ENCODE measurements around the gene MDM1. TPM values are rescaled to one million over a fixed set of nuclear protein-coding genes. Genes with fewer than 3 reads are reported as not detected.

Gene MDM1
- total and polyA plus RNA-seq, 5 donors = 8.6 to 14.6 (median 11.3) TPM

DNA sequence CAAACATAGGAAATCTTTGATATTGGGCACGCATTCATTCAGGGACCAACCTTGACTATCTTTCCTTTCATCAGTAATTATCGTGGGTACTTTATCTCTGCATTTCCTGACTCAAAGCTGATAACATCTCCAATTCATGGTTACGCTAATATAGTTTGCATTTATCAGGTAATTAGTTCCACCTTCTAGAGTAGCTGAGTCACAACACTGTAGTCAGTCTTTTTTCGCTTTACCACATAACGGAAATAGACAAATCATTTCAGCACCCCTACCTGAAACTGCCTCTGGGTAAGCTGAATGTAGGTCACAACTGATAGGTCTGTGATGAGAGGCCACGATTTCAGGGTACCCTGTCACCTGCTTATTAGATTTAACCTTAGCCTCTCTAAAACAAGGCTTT is 42.0 kb downstream of the MDM1 start:
- no peaks in the 10 kb centered on the region for H3K9me3 ChIP-seq (ENCODE audit: control insufficient read depth, low read length)
- H3K27me3 ChIP-seq (ENCODE audit: control insufficient read depth, insufficient read depth) = no peaks in the 10 kb centered on the region
- no peak overlapping the region for H3K4me3 ChIP-seq (ENCODE audit: low read length)
- DNase-seq (no peak), ATAC-seq (no peak)
- no peak overlapping the region for H3K27ac ChIP-seq (ENCODE audit: low read length)
- H3K4me1 ChIP-seq (ENCODE audit: control insufficient read depth, insufficient read depth, low read length) = no peaks in the 10 kb centered on the region
- intact Hi-C loops (cut with DNase I) = no loop called here
- WGBS = 73% methylated on average over 6 of the region's 6 CpGs

GRCh38 chr12:68287106-68287505 is 45.1 kb downstream of the MDM1 start:
- no peaks in the 10 kb centered on the region for H3K4me1 ChIP-seq (ENCODE audit: control insufficient read depth, insufficient read depth, low read length)
- ATAC-seq = peak in 1 of 2 donors; percentile 26
- no peaks in the 10 kb centered on the region for H3K9me3 ChIP-seq (ENCODE audit: control insufficient read depth, low read length)
- no peaks in the 10 kb centered on the region for H3K27me3 ChIP-seq (ENCODE audit: control insufficient read depth, insufficient read depth)
- H3K27ac ChIP-seq (ENCODE audit: low read length) = no peak overlapping the region
- DNase-seq = no peak
- no peak overlapping the region for H3K4me3 ChIP-seq (ENCODE audit: low read length)
- intact Hi-C loops (cut with DNase I) = no loop called here
- 66% methylated on average over 5 of the region's 5 CpGs for WGBS

- H3K9me3 ChIP-seq (ENCODE audit: control insufficient read depth, low read length) = no peaks in the 10 kb centered on the region
- no peaks in the 10 kb centered on the region for H3K4me1 ChIP-seq (ENCODE audit: control insufficient read depth, insufficient read depth, low read length)
- intact Hi-C loops (cut with DNase I) = no loop called here
- H3K27ac ChIP-seq (ENCODE audit: low read length) = no peak overlapping the region
- no peak for ATAC-seq
- DNase-seq = no peak
- no peaks in the 10 kb centered on the region for H3K27me3 ChIP-seq (ENCODE audit: control insufficient read depth, insufficient read depth)
- no peak overlapping the region for H3K4me3 ChIP-seq (ENCODE audit: low read length)
- 79% methylated on average over 4 of the region's 4 CpGs for WGBS
These were observed 45.8 kb downstream of the MDM1 start for GRCh38 chr12:68286396-68286795.

- intact Hi-C loops (cut with DNase I) = no loop called here
- Histone ChIP-seq H3K4me3 (ENCODE audit: low read length) (no peak overlapping the region), H3K9me3 (ENCODE audit: control insufficient read depth, low read length) (no peaks in the 10 kb centered on the region), H3K27me3 (ENCODE audit: control insufficient read depth, insufficient read depth) (no peaks in the 10 kb centered on the region), H3K27ac (ENCODE audit: low read length) (no peak overlapping the region), H3K4me1 (ENCODE audit: control insufficient read depth, insufficient read depth, low read length) (no peaks in the 10 kb centered on the region)
- WGBS = 65% methylated on average over 3 of the region's 3 CpGs
- no peak for DNase-seq
- peak in 1 of 2 donors; percentile 79 for ATAC-seq
These were observed 46.6 kb downstream of the MDM1 start for GRCh38 chr12:68285541-68285940.

DNA sequence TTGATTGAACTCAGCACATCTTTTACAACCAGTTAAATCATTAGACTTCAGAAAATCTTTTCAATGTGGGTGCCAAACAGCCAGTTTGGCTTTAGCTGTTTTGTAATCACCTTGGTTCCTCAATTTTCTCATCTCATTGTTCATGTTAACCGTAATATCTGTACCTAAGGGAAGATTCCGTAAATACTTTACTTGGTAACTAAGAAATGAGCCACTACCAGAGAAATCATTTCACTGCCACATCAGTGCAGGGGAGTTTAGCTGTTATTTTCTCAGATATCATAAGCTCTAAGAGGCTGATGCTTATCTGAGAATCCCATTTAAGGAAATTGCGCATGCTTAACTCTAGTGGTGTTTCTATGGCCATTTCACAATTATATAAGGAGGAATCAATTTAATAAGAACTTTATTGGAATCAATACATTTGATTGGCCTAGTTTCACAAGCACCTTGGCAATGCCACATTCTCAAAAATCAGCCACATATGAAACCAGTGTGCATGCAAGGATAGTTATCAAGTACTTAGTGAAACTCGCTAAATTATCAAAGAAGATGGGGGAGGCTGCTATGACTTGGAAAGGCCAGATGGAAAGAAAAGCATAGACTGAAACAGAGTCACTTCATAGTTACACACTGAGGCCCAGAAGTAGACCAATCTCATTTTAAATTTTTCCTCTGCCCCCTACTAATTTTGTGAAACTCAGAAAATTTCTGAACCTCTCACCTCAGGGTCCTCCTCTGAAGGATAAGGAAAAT is 50.7 kb downstream of the MDM1 start:
- 90% methylated on average over 4 of the region's 4 CpGs for WGBS
- Histone ChIP-seq H3K4me3 (ENCODE audit: low read length) (no peak overlapping the region), H3K9me3 (ENCODE audit: control insufficient read depth, low read length) (no peaks in the 10 kb centered on the region), H3K4me1 (ENCODE audit: control insufficient read depth, insufficient read depth, low read length) (no peaks in the 10 kb centered on the region), H3K27ac (ENCODE audit: low read length) (no peak overlapping the region), H3K27me3 (ENCODE audit: control insufficient read depth, insufficient read depth) (no peaks in the 10 kb centered on the region)
- DNase-seq = no peak
- intact Hi-C loops (cut with DNase I) = no loop called here
- no peak for ATAC-seq

- DNase-seq = no peak
- no peaks in the 10 kb centered on the region for H3K4me1 ChIP-seq (ENCODE audit: control insufficient read depth, insufficient read depth, low read length)
- 91% methylated on average over 2 of the region's 2 CpGs for WGBS
- no peaks in the 10 kb centered on the region for H3K27me3 ChIP-seq (ENCODE audit: control insufficient read depth, insufficient read depth)
- no peaks in the 10 kb centered on the region for H3K9me3 ChIP-seq (ENCODE audit: control insufficient read depth, low read length)
- H3K27ac ChIP-seq (ENCODE audit: low read length) = no peak overlapping the region
- intact Hi-C loops (cut with DNase I) = no loop called here
- no peak for ATAC-seq
- no peak overlapping the region for H3K4me3 ChIP-seq (ENCODE audit: low read length)
These were observed 51.9 kb downstream of the MDM1 start for GRCh38 chr12:68280240-68280639.

GRCh38 chr12:68279227-68280054 is 52.7 kb downstream of the MDM1 start:
- 50% methylated on average over 5 of the region's 5 CpGs for WGBS
- H3K4me3 ChIP-seq (ENCODE audit: low read length) = no peak overlapping the region
- no peak overlapping the region for H3K27ac ChIP-seq (ENCODE audit: low read length)
- DNase-seq = no peak
- no peaks in the 10 kb centered on the region for H3K27me3 ChIP-seq (ENCODE audit: control insufficient read depth, insufficient read depth)
- intact Hi-C loops (cut with DNase I) = no loop called here
- peak; percentile 59 to 72 for ATAC-seq
- no peaks in the 10 kb centered on the region for H3K4me1 ChIP-seq (ENCODE audit: control insufficient read depth, insufficient read depth, low read length)
- H3K9me3 ChIP-seq (ENCODE audit: control insufficient read depth, low read length) = no peaks in the 10 kb centered on the region

GRCh38 chr12:68276402-68276930 is 55.7 kb downstream of the MDM1 start:
- H3K4me3 ChIP-seq (ENCODE audit: low read length) = no peak overlapping the region
- no peaks in the 10 kb centered on the region for H3K27me3 ChIP-seq (ENCODE audit: control insufficient read depth, insufficient read depth)
- DNase-seq (no peak), ATAC-seq (no peak)
- H3K9me3 ChIP-seq (ENCODE audit: control insufficient read depth, low read length) = no peaks in the 10 kb centered on the region
- no peaks in the 10 kb centered on the region for H3K4me1 ChIP-seq (ENCODE audit: control insufficient read depth, insufficient read depth, low read length)
- H3K27ac ChIP-seq (ENCODE audit: low read length) = no peak overlapping the region
- WGBS = 90% methylated on average over 6 of the region's 6 CpGs
- intact Hi-C loops (cut with DNase I) = no loop called here

DNA sequence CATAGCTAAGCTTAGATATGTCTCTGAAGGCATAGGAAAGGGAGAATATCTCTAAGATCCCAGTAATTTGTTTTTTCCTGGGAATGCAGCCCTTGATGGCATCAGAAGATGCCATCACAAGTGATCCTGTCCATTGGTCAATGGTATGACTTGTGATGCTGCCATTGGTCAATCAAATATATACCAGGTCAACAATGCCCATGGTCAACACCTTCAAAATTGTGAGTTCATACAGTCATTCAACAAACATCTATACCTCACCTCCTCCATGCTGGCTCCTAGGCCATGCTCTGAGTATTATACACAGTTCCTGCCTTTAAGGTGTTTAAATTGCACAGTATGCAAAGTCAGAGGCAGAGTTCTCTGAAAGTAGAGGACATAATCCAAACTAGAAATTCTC is 59.4 kb downstream of the MDM1 start:
- intact Hi-C loops (cut with DNase I) = no loop called here
- no peak for DNase-seq
- H3K4me1 ChIP-seq (ENCODE audit: control insufficient read depth, insufficient read depth, low read length) = no peaks in the 10 kb centered on the region
- no peak overlapping the region for H3K27ac ChIP-seq (ENCODE audit: low read length)
- ATAC-seq = no peak
- no peaks in the 10 kb centered on the region for H3K27me3 ChIP-seq (ENCODE audit: control insufficient read depth, insufficient read depth)
- no peak overlapping the region for H3K4me3 ChIP-seq (ENCODE audit: low read length)
- H3K9me3 ChIP-seq (ENCODE audit: control insufficient read depth, low read length) = no peaks in the 10 kb centered on the region

- Histone ChIP-seq H3K9me3 (ENCODE audit: control insufficient read depth, low read length) (no peaks in the 10 kb centered on the region), H3K27me3 (ENCODE audit: control insufficient read depth, insufficient read depth) (no peaks in the 10 kb centered on the region), H3K27ac (ENCODE audit: low read length) (no peak overlapping the region), H3K4me3 (ENCODE audit: low read length) (no peak overlapping the region), H3K4me1 (ENCODE audit: control insufficient read depth, insufficient read depth, low read length) (no peaks in the 10 kb centered on the region)
- ATAC-seq = no peak
- no peak for DNase-seq
- 65% methylated on average over 8 of the region's 8 CpGs for WGBS
- intact Hi-C loops (cut with DNase I) = no loop called here
These were observed 60.8 kb downstream of the MDM1 start for GRCh38 chr12:68271346-68271745.

DNA sequence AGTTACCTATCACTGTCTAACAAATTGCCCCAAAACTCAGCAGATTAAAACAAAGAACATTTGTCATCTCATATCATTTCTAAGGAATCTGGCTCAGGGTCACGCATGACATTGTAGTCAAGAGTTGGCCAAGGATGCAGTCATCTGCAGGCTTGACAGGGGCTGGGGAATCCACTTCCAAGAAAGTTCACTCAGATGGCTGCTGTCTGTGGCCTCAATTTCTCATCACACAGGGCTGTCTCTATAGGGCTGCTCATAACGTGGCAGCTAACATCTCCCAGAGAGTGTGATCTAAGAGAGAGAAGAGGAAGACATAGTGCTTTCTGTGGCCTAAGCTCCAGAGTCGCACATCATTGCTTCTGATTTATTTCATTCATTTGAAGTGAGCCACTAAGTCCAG is 61.8 kb downstream of the MDM1 start:
- H3K27ac ChIP-seq (ENCODE audit: low read length) = no peak overlapping the region
- WGBS = 86% methylated on average over 3 of the region's 3 CpGs
- H3K4me1 ChIP-seq (ENCODE audit: control insufficient read depth, insufficient read depth, low read length) = no peaks in the 10 kb centered on the region
- ATAC-seq (no peak), DNase-seq (no peak)
- intact Hi-C loops (cut with DNase I) = no loop called here
- no peaks in the 10 kb centered on the region for H3K9me3 ChIP-seq (ENCODE audit: control insufficient read depth, low read length)
- no peaks in the 10 kb centered on the region for H3K27me3 ChIP-seq (ENCODE audit: control insufficient read depth, insufficient read depth)
- H3K4me3 ChIP-seq (ENCODE audit: low read length) = no peak overlapping the region
